ENCODE results near the gene SIGLEC8. TPM values are rescaled to one million over a fixed set of nuclear protein-coding genes. Genes with fewer than 3 reads are reported as not detected.

Gene SIGLEC8
- total RNA-seq, 2 experiments from 2014 or later, result not detected

GRCh38 chr19:51402117-51402516, 56.1 kb downstream of the SIGLEC8 start:
- H3K36me3 Mint-ChIP-seq (ENCODE audit: low read depth), result peaks cover 21% of the 10 kb centered on the region
- H3K4me1 Mint-ChIP-seq, result peaks cover 6% of the 10 kb centered on the region
- H3K27ac Mint-ChIP-seq, result no peak overlapping the region
- DNase-seq, result no peak
- CTCF ChIA-PET, result interaction anchor here (1.5 kb wide), 1 partner anchor 63 kb away, joined by 4 read pairs; no protein-coding TSS in a partner anchor
- POLR2A ChIA-PET, result no interaction called here
- H3K4me3 Mint-ChIP-seq, result no peak overlapping the region
- no peaks in the 10 kb centered on the region for H3K27me3 Mint-ChIP-seq
- H3K9me3 Mint-ChIP-seq, result peaks cover 19% of the 10 kb centered on the region

Other genes starting within 250 kb of the SIGLEC8 start
- gene CD33, start 233.4 kb downstream of the SIGLEC8 start, total RNA-seq, result 1 to 10 TPM; 3.7 to 3.9 TPM
- gene SIGLECL1, start 207.4 kb downstream of the SIGLEC8 start, total RNA-seq, result not detected
- gene IGLON5, start 146.8 kb downstream of the SIGLEC8 start, total RNA-seq, result not detected
- gene VSIG10L, start 116.3 kb downstream of the SIGLEC8 start, total RNA-seq, result 1 to 10 TPM in 1 of 2 experiments, under 1 TPM in 1; 0.99 to 1.2 TPM
- 100 to 1,000 TPM; 108 to 132 TPM for gene ETFB, start 92.1 kb downstream of the SIGLEC8 start, total RNA-seq
- gene CLDND2, start 89.5 kb downstream of the SIGLEC8 start, total RNA-seq, result 1 to 10 TPM; 3.1 to 3.3 TPM
- 10 to 100 TPM; 67.2 to 71.7 TPM for gene NKG7, start 85.8 kb downstream of the SIGLEC8 start, total RNA-seq
- not detected for gene LIM2, start 70.5 kb downstream of the SIGLEC8 start, total RNA-seq
- gene C19orf84, start 67.9 kb downstream of the SIGLEC8 start, total RNA-seq, result not detected
- under 1 TPM; 0.72 to 0.98 TPM for gene SIGLEC10, start 40.8 kb downstream of the SIGLEC8 start, total RNA-seq
- not detected for gene CEACAM18, start 20.1 kb upstream of the SIGLEC8 start, total RNA-seq
- 1 to 10 TPM; 1.0 to 1.1 TPM for gene SIGLEC12, start 43.3 kb upstream of the SIGLEC8 start, total RNA-seq
- under 1 TPM; 0.29 to 0.69 TPM for gene SIGLEC6, start 73.2 kb upstream of the SIGLEC8 start, total RNA-seq
- gene ZNF175, start 112.8 kb upstream of the SIGLEC8 start, total RNA-seq, result 1 to 10 TPM; 7.3 to 7.4 TPM
- not detected for gene SIGLEC5, start 171.9 kb upstream of the SIGLEC8 start, total RNA-seq
- not detected for gene SIGLEC14, start 188.4 kb upstream of the SIGLEC8 start, total RNA-seq
- 1 to 10 TPM; 3.1 to 3.9 TPM for gene SPACA6, start 234.9 kb upstream of the SIGLEC8 start, total RNA-seq